ENCODE results near the gene DAW1.
"Not testable (repeated sequence)": the region's sequence is repeated elsewhere in the genome, so short reads cannot be mapped to it uniquely, and the experiment has no call there.

Gene DAW1

GRCh38 chr2:227914362-227914761, 42.9 kb downstream of the DAW1 start:
- no peak for DNase-seq (ENCODE audit: low read depth in 2 of 2)

- no peak for DNase-seq (ENCODE audit: low read depth in 2 of 2)
Measured at GRCh38 chr2:227921648-227922047, 50.2 kb downstream of the DAW1 start.

GRCh38 chr2:227932001-227932400, 60.6 kb downstream of the DAW1 start:
- no peak for DNase-seq (ENCODE audit: low read depth in 2 of 2)

GRCh38 chr2:227932403-227932802, 61.0 kb downstream of the DAW1 start:
- no peak for DNase-seq (ENCODE audit: low read depth in 2 of 2)

GRCh38 chr2:227933884-227934283, 62.5 kb downstream of the DAW1 start:
- no peak for DNase-seq (ENCODE audit: low read depth in 2 of 2)

- DNase-seq (ENCODE audit: low read depth in 2 of 2), result not testable (repeated sequence)
Measured at GRCh38 chr2:227936249-227936648, 64.8 kb downstream of the DAW1 start.

- DNase-seq (ENCODE audit: low read depth in 2 of 2), result no peak
Measured at GRCh38 chr2:227939271-227940027, 68.0 kb downstream of the DAW1 start.

- DNase-seq (ENCODE audit: low read depth in 2 of 2), result no peak
Measured at GRCh38 chr2:227942021-227942420, 70.6 kb downstream of the DAW1 start.

- DNase-seq (ENCODE audit: low read depth in 2 of 2), result no peak
Measured at GRCh38 chr2:227942965-227943364, 71.5 kb downstream of the DAW1 start.

- no peak for DNase-seq (ENCODE audit: low read depth in 2 of 2)
Measured at GRCh38 chr2:227960317-227960716, 88.9 kb downstream of the DAW1 start.

- no peak for DNase-seq (ENCODE audit: low read depth in 2 of 2)
Measured at GRCh38 chr2:227971619-227972230, 100.3 kb downstream of the DAW1 start.

GRCh38 chr2:227973241-227973640, 101.8 kb downstream of the DAW1 start:
- no peak for DNase-seq (ENCODE audit: low read depth in 2 of 2)
